Glutamatergic neuron (in vitro differentiated cells): ENCODE data around the gene ACTL6B. TPM values are rescaled to one million over a fixed set of nuclear protein-coding genes. Genes with fewer than 3 reads are reported as not detected.
A peak's percentile ranks its signal among the peaks of the same experiment; 100 is the strongest.

Experiments used
- DNase-seq: peaks from one replicate; pipeline ENCODE4 v3.0.0; 2022
- H3K27ac Mint-ChIP-seq: one replicate; pipeline ENCODE4 v1.8.0; 2020; ENCODE audit warnings: mild to moderate bottlenecking, mixed read lengths, inconsistent platforms; ENCODE audit not compliant: unreplicated experiment
- H3K27me3 Mint-ChIP-seq: one replicate; pipeline ENCODE4 v1.8.0; 2020; ENCODE audit warnings: mild to moderate bottlenecking, moderate library complexity, mixed read lengths, inconsistent platforms; ENCODE audit not compliant: unreplicated experiment
- H3K36me3 Mint-ChIP-seq: one replicate; pipeline ENCODE4 v1.8.0; 2020; ENCODE audit warnings: mild to moderate bottlenecking, mixed read lengths, inconsistent platforms; ENCODE audit not compliant: unreplicated experiment
- H3K4me1 Mint-ChIP-seq: one replicate; pipeline ENCODE4 v1.8.0; 2020; ENCODE audit warnings: mild to moderate bottlenecking, low read depth, mixed read lengths, inconsistent platforms; ENCODE audit not compliant: unreplicated experiment
- H3K4me3 Mint-ChIP-seq: one replicate; pipeline ENCODE4 v1.8.0; 2020; ENCODE audit warnings: mild to moderate bottlenecking, mixed read lengths, inconsistent platforms; ENCODE audit not compliant: unreplicated experiment
- H3K9me3 Mint-ChIP-seq: one replicate; pipeline ENCODE4 v1.8.0; 2020; ENCODE audit warnings: mild to moderate bottlenecking, moderate library complexity, mixed read lengths, inconsistent platforms; ENCODE audit not compliant: unreplicated experiment
- total RNA-seq: library from RNA; stranded (reverse); fragmentation: NEBNext Ultra II Directional; extraction: Animal tissue kit (Norgen Biotek cat#: 25700); gene quantifications from one replicate; pipeline ENCODE4 v1.2.1, GENCODE V29; 2021; ENCODE audit not compliant: unreplicated experiment
- TF ChIP-seq, protein P1 (sequence below): fragments of 200-600 bp; sonication (generic); IDR thresholded peaks from one replicate; pipeline ENCODE4 v1.5.0; 2021; ENCODE audit not compliant: partially characterized antibody, unreplicated experiment

Gene ACTL6B
- total RNA-seq, 1 donor from 2014 or later: 95.2 TPM

DNA sequence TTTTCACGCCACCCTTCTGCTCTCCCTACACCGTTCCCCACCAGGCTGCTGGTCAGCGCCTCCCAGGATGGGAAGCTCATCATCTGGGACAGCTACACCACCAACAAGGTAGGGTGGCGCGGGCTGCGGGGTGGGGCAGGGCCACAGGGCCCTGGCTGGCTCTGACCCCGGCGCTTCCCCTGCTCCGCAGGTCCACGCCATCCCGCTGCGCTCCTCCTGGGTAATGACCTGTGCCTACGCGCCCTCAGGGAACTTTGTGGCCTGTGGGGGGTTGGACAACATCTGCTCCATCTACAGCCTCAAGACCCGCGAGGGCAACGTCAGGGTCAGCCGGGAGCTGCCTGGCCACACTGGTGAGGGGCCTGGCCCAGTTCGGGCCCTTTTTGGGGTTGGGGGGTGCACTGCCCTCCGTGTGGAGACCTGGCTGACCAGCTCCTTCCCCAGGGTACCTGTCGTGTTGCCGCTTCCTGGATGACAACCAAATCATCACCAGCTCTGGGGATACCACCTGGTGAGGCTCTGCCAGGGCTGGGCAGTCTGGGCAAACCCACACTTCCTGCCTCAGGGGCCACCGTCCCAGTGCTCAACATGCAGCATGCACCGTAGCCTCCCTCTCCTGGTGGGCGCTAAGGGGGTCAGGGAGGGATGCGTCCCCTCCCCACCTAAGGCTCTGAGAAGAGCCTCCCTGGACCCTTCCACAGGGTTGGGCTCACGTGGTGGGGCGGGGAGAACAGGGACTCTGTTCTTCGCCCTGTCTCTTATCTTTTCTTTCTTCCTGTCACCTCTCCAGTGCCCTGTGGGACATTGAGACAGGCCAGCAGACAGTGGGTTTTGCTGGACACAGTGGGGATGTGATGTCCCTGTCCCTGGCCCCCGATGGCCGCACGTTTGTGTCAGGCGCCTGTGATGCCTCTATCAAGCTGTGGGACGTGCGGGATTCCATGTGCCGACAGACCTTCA is 21.3 kb upstream of the ACTL6B start:
- DNase-seq: peak; percentile 18
- TF ChIP-seq, protein P1, sequence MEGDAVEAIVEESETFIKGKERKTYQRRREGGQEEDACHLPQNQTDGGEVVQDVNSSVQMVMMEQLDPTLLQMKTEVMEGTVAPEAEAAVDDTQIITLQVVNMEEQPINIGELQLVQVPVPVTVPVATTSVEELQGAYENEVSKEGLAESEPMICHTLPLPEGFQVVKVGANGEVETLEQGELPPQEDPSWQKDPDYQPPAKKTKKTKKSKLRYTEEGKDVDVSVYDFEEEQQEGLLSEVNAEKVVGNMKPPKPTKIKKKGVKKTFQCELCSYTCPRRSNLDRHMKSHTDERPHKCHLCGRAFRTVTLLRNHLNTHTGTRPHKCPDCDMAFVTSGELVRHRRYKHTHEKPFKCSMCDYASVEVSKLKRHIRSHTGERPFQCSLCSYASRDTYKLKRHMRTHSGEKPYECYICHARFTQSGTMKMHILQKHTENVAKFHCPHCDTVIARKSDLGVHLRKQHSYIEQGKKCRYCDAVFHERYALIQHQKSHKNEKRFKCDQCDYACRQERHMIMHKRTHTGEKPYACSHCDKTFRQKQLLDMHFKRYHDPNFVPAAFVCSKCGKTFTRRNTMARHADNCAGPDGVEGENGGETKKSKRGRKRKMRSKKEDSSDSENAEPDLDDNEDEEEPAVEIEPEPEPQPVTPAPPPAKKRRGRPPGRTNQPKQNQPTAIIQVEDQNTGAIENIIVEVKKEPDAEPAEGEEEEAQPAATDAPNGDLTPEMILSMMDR: no peak
- Mint-ChIP-seq H3K9me3 (peaks cover 8% of the 10 kb centered on the region), H3K36me3 (peaks cover 4% of the 10 kb centered on the region), H3K27me3 (peaks cover 14% of the 10 kb centered on the region), H3K4me1 (peaks cover 5% of the 10 kb centered on the region), H3K4me3 (peak overlapping the region; percentile 89), H3K27ac (peak overlapping the region; percentile 79)

DNA sequence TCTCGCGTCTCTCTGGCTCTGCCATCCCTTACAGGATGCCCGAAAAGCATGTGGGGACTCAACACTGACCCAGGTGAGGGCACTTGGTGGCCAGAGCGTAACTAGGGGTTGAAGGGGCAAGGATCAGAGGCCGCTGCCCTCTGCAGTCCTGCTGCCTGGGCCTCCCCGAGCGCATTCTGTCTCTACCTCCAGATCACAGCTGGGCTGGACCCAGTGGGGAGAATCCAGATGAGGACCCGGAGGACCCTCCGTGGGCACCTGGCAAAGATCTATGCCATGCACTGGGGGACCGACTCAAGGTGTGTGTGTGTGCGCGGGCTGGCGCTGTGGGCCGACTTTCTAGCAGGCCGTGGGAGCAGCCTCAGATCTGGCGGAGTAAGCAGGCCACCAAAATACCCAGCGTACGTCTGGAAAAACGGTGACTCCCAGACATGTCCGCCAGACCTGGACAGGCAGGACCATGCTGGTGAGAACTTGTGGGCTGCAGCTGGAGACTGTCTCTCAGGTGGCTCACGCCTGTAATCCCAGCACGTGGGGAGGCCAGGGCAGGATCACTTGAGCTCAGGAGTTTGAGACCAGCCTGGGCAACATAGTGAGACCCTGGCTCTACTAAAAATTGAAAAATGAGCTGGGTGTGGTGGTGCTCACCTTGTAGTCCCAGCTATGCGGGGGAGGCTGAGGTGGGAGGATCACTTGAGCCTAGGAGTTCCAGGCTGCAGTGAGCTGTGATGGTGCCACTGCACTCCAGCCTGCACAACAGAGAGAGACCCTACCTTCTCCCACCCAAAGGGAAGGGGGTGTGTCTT is 20.5 kb upstream of the ACTL6B start:
- DNase-seq: no peak
- peak overlapping the region; percentile 76 for H3K27ac Mint-ChIP-seq
- peaks cover 5% of the 10 kb centered on the region for H3K4me1 Mint-ChIP-seq
- H3K36me3 Mint-ChIP-seq: peaks cover 4% of the 10 kb centered on the region
- peaks cover 14% of the 10 kb centered on the region for H3K27me3 Mint-ChIP-seq
- H3K9me3 Mint-ChIP-seq: peaks cover 11% of the 10 kb centered on the region
- TF ChIP-seq, protein P1: no peak
- H3K4me3 Mint-ChIP-seq: peak overlapping the region; percentile 89

DNA sequence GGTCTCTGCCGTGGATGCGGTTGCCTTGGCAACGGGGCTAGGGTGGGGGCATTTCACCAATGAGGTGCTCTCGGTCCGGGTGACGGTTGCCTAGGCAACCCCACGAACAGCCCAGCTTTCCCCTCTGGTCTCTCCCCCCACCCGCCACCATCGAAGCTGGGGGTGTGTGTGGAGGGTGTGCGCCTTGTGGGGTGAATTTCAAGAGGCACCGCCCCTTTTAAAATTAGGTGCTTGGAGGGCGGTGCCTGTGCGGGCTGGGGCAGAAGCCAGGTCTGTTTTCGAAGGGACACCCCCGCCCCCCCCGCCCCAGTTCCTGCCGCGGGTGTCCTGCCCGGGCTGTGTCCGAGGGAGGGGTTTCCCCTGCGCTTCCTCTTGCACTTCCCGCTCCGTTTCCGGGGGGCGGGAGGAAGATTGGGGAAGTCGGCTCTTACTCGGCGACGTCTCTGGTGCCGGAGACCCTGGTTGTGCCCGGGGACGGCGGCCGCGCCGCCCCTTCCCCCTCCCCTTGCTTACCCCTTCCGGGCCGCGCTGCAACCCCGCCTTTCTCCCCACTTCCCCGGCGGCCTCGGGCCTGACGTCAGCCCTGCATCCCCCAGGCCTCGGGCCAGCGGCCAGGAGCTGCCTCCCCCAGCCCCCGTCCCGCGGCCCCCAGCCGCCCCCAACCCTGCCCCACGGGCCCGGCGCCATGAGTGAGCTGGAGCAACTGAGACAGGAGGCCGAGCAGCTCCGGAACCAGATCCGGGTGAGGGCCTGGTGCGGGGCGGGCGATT is 19.5 kb upstream of the ACTL6B start:
- Mint-ChIP-seq H3K4me3 (peak overlapping the region; percentile 75), H3K4me1 (peaks cover 5% of the 10 kb centered on the region), H3K36me3 (peaks cover 4% of the 10 kb centered on the region), H3K27ac (no peak overlapping the region), H3K27me3 (peaks cover 14% of the 10 kb centered on the region), H3K9me3 (peaks cover 11% of the 10 kb centered on the region)
- TF ChIP-seq, protein P1: no peak
- peak; percentile 67 for DNase-seq

DNA sequence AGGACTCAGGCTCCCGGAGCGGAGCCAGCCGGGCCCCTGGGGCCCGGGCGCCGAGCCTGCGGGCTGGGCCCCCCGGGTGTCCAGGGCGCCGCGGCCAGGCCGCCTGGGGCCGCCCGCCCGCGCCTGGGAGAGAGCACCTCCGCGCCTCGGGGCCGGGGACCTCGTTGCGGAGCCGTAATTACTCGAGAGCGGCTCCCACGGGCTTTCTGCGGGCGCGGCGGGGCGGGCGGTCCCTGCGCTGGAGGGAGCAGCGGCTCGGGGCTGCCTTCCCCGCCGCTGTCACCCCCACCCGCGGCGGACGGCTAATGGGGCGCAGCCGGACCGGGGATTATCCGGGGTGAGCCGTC is 18.8 kb upstream of the ACTL6B start:
- no peak overlapping the region for H3K27ac Mint-ChIP-seq
- peak overlapping the region; percentile 94 for H3K4me3 Mint-ChIP-seq
- TF ChIP-seq, protein P1: no peak
- H3K9me3 Mint-ChIP-seq: peaks cover 8% of the 10 kb centered on the region
- H3K36me3 Mint-ChIP-seq: peaks cover 2% of the 10 kb centered on the region
- peaks cover 3% of the 10 kb centered on the region for H3K4me1 Mint-ChIP-seq
- peaks cover 12% of the 10 kb centered on the region for H3K27me3 Mint-ChIP-seq
- DNase-seq: peak; percentile 63
